BLaER1 (cell line): ENCODE data around the gene NRN1L.
A peak's percentile ranks its signal among the peaks of the same experiment; 100 is the strongest.
"Not testable (repeated sequence)": the region's sequence is repeated elsewhere in the genome, so short reads cannot be mapped to it uniquely, and the experiment has no call there.

Experiments used
- H3K27ac ChIP-seq: shearing (Covaris generic); formaldehyde crosslinking; 2 replicates; pipeline ENCODE4 v1.8.1; 2022
- H3K27me3 ChIP-seq: shearing (Covaris generic); formaldehyde crosslinking; 2 replicates; pipeline ENCODE4 v1.8.1; 2022
- H3K36me3 ChIP-seq: shearing (Covaris generic); formaldehyde crosslinking; 2 replicates; pipeline ENCODE4 v1.8.1; 2022
- H3K4me1 ChIP-seq: shearing (Covaris generic); formaldehyde crosslinking; 2 replicates; pipeline ENCODE4 v1.8.1; 2022
- H3K4me2 ChIP-seq: shearing (Covaris generic); formaldehyde crosslinking; 2 replicates; pipeline ENCODE4 v1.8.1; 2022
- H3K4me3 ChIP-seq: shearing (Covaris generic); formaldehyde crosslinking; 2 replicates; pipeline ENCODE4 v1.8.1; 2022
- H3K9ac ChIP-seq: shearing (Covaris generic); formaldehyde crosslinking; 2 replicates; pipeline ENCODE4 v1.8.1; 2022
- H3K9me3 ChIP-seq: shearing (Covaris generic); formaldehyde crosslinking; 2 replicates; pipeline ENCODE4 v1.8.1; 2022
- H4K20me1 ChIP-seq: shearing (Covaris generic); formaldehyde crosslinking; 2 replicates; pipeline ENCODE4 v1.8.1; 2022
- Cebpa-rat ChIP-seq: shearing (Covaris generic); IDR thresholded peaks from 2 replicates; pipeline ENCODE4 v1.8.1; 2022

The NRN1L gene

GRCh38 chr16:67914758-67915495 is 30.2 kb downstream of the NRN1L start:
- peaks cover 86% of the 10 kb centered on the region for H3K36me3 ChIP-seq
- H3K9ac ChIP-seq = no peak overlapping the region
- no peaks in the 10 kb centered on the region for H3K27me3 ChIP-seq
- no peak for TF ChIP-seq Cebpa-rat
- no peak overlapping the region for H3K4me2 ChIP-seq
- H3K27ac ChIP-seq = no peak overlapping the region
- no peak overlapping the region for H3K4me3 ChIP-seq
- H4K20me1 ChIP-seq = peaks cover 85% of the 10 kb centered on the region
- peaks cover 32% of the 10 kb centered on the region for H3K4me1 ChIP-seq
- no peaks in the 10 kb centered on the region for H3K9me3 ChIP-seq

- Histone ChIP-seq H3K36me3 (peaks cover 84% of the 10 kb centered on the region), H4K20me1 (peaks cover 85% of the 10 kb centered on the region), H3K4me1 (peaks cover 32% of the 10 kb centered on the region)
- not testable (repeated sequence) for H3K27ac ChIP-seq, H3K9ac ChIP-seq, H3K9me3 ChIP-seq, H3K4me3 ChIP-seq, H3K27me3 ChIP-seq, H3K4me2 ChIP-seq
Measured at GRCh38 chr16:67915496-67915769, 30.7 kb downstream of the NRN1L start.

DNA sequence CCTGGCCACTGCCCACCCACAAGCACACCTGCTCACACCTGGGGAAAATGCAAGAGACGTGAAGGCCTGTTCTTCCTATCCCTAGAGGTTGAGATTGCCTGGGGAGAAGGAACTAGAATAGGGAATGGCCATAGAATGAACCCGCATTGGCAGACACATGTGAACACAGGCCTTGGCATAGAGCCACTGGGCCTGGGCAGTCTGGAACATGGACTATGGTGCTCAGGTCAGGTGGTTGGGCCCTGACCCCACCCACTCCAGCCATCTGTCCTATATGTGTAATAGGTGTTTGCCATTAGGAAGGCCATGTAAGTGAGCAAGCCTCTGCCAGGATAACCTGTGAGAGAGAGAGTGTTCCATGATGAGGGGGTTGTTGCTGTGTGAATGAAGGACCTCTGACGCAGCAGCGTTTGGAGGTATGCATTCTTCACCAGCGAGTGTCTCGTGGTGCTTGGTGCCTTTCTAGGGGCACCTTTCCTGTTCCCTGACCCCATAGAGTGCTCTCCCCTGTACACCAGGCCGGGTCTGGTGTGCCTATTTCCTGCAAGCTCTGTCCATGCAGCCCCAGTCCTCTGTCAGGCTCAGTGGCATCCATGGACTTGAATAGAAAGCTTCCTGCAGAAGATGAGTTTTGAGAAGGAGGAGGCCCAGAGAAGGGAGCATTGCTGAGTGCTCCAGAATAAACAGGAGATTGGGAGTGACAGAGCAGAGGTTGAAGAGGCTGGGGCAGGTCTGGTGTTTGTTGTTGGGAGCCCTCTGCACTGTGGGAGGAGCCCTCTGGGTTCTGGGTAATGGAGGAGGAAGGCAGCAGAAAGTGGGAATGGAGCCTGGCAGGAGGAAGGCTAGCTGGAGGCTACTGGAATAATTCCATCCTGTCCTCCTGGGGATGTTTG is 31.4 kb downstream of the NRN1L start:
- Histone ChIP-seq H3K4me3 (no peak overlapping the region), H3K9me3 (no peaks in the 10 kb centered on the region), H3K36me3 (peaks cover 78% of the 10 kb centered on the region), H3K4me2 (no peak overlapping the region), H3K27me3 (no peaks in the 10 kb centered on the region), H3K27ac (no peak overlapping the region), H3K4me1 (peaks cover 32% of the 10 kb centered on the region), H3K9ac (no peak overlapping the region), H4K20me1 (peaks cover 85% of the 10 kb centered on the region)
- TF ChIP-seq Cebpa-rat = no peak

DNA sequence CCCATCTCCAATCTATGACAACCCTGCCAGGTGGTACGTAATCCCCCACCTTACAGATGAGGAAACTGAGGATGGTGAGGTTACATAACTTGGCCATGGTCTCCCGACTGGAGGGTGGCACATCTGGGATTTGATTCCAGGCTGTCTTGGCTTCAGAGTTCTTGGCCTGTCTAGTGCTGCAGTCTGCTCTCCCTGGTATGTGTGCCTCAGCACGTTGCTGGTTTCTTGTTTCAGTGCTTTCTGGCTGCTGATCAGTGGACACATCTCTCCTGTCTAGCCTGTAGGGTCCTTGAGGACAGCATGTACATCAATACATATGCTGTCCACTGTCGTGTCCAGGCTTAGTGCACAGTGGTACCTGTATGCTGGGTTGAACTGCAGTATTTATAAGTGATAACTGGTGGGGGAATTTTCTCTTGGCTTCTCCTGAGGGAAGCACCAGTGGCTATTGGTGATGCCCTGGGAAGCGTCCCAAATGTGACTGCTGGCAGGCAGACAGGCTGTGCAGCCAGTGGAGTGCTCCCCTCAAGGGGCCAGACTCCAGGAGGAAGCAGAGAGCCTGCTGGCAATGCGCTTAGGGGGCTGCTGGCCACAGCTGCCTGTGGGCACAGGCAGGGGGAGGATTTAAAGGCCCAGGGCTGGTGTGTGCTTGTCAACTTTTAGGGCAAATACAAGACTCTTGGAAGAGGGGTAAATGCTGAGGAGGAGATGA is 32.6 kb downstream of the NRN1L start:
- TF ChIP-seq Cebpa-rat = no peak
- H3K4me2 ChIP-seq = no peak overlapping the region
- H3K4me3 ChIP-seq = no peak overlapping the region
- H3K4me1 ChIP-seq = peaks cover 42% of the 10 kb centered on the region
- H3K9me3 ChIP-seq = no peaks in the 10 kb centered on the region
- H3K27me3 ChIP-seq = no peaks in the 10 kb centered on the region
- peaks cover 69% of the 10 kb centered on the region for H3K36me3 ChIP-seq
- H3K27ac ChIP-seq = no peak overlapping the region
- H4K20me1 ChIP-seq = peaks cover 85% of the 10 kb centered on the region
- H3K9ac ChIP-seq = peak overlapping the region; percentile 35; the same call in 1 of the 2 replicates

GRCh38 chr16:67917852-67918236 is 33.2 kb downstream of the NRN1L start:
- H4K20me1 ChIP-seq = peaks cover 89% of the 10 kb centered on the region
- peaks cover 48% of the 10 kb centered on the region for H3K4me1 ChIP-seq
- H3K4me3 ChIP-seq = no peak overlapping the region
- H3K27me3 ChIP-seq = no peaks in the 10 kb centered on the region
- no peaks in the 10 kb centered on the region for H3K9me3 ChIP-seq
- no peak overlapping the region for H3K4me2 ChIP-seq
- peaks cover 74% of the 10 kb centered on the region for H3K36me3 ChIP-seq
- TF ChIP-seq Cebpa-rat = no peak
- H3K27ac ChIP-seq = no peak overlapping the region
- H3K9ac ChIP-seq = peak overlapping the region; percentile 35; the same call in 1 of the 2 replicates

DNA sequence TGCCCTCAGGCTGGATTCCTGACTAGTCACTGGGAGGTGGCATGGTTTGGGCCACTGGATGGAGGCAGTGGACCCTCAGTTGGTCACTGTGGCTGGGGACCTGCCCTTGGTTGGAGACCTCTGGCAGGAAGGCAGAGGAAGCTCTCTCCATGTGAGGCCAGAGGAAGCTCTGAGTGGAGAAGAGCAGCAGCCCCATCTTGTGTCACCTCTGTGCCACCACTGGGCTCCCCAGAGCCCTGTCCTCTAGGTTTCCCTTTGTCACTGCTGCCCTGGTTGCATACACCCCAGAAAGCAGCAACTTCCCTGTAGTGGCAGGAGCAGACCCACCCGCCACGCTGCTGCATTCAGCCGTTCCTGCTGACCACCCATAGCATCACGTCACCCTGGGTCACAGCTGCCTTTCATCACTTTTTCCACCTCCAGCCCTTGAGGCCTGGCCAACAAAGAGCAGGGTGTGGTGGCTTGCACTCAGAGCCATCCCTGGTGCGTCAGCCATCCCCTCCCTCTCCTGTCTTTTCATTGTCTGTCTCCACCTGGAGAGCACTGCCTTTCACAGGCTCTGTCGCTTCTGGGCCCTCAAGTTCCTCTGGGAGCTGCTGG is 35.0 kb downstream of the NRN1L start:
- TF ChIP-seq Cebpa-rat = no peak
- Histone ChIP-seq H3K27me3 (no peaks in the 10 kb centered on the region), H3K27ac (peak overlapping the region; percentile 32; the same call in 1 of the 2 replicates), H3K9ac (0 out of 2 replicates have a peak overlapping the region, but pooled peaks have one; percentile 38), H3K4me3 (no peak overlapping the region), H3K36me3 (peaks cover 74% of the 10 kb centered on the region), H3K9me3 (no peaks in the 10 kb centered on the region), H4K20me1 (peaks cover 99% of the 10 kb centered on the region), H3K4me1 (peaks cover 66% of the 10 kb centered on the region), H3K4me2 (0 out of 2 replicates have a peak overlapping the region, but pooled peaks have one; percentile 14)

DNA sequence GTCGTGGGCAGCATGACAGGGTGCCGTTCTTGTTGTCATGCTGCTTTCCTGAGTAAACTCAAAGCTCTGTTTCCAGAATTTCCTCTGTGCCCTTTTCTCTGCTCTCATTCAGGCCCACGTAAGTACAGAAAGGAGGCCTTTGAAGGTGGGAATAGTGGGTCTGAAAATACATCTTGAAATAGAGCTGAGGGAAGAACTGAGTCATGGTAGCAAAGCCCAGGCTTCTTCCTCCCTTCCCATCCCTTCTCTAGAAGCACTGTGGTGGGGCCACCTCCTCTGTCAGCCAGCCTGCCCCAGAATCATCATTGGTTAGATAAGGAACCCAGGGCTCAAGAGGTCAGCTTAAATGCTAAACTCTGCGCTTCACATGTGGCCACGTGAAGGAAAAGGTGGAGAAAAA is 37.5 kb downstream of the NRN1L start:
- peak overlapping the region; percentile 2; the same call in 1 of the 2 replicates for H3K9ac ChIP-seq
- no peaks in the 10 kb centered on the region for H3K9me3 ChIP-seq
- H3K27me3 ChIP-seq = no peaks in the 10 kb centered on the region
- H3K4me1 ChIP-seq = peaks cover 89% of the 10 kb centered on the region
- peaks cover 97% of the 10 kb centered on the region for H4K20me1 ChIP-seq
- peak overlapping the region; percentile 18; the same call in 1 of the 2 replicates for H3K27ac ChIP-seq
- H3K4me2 ChIP-seq = peak overlapping the region; percentile 56
- peaks cover 52% of the 10 kb centered on the region for H3K36me3 ChIP-seq
- no peak overlapping the region for H3K4me3 ChIP-seq
- TF ChIP-seq Cebpa-rat = no peak

DNA sequence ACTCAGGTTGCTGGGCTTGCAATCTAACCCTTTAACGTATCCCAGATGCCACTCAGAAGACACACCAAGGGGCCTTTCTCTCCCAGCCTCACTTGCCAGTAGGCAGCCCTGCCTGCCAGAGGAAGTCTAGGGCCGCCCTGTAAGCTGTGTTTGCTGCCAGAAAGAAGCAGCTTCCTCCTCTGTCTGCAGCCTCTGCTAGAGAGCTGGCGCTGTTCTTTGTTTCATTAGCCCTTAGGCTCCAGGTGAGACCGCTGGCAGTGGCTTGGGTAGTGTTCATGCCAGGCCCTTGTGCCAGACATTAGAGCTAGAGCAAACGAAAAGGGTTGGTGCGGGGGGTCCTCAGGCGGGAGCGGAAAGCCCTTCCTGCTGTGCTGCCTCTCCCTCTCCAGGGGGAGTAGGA is 38.1 kb downstream of the NRN1L start:
- Histone ChIP-seq H3K4me2 (peak overlapping the region; percentile 56; the same call in 1 of the 2 replicates), H3K27ac (peak overlapping the region; percentile 18; the same call in 1 of the 2 replicates), H3K27me3 (no peaks in the 10 kb centered on the region), H3K9me3 (no peaks in the 10 kb centered on the region), H3K9ac (no peak overlapping the region), H3K36me3 (peaks cover 52% of the 10 kb centered on the region), H3K4me1 (peaks cover 89% of the 10 kb centered on the region), H3K4me3 (no peak overlapping the region), H4K20me1 (peaks cover 97% of the 10 kb centered on the region)
- TF ChIP-seq Cebpa-rat = no peak

DNA sequence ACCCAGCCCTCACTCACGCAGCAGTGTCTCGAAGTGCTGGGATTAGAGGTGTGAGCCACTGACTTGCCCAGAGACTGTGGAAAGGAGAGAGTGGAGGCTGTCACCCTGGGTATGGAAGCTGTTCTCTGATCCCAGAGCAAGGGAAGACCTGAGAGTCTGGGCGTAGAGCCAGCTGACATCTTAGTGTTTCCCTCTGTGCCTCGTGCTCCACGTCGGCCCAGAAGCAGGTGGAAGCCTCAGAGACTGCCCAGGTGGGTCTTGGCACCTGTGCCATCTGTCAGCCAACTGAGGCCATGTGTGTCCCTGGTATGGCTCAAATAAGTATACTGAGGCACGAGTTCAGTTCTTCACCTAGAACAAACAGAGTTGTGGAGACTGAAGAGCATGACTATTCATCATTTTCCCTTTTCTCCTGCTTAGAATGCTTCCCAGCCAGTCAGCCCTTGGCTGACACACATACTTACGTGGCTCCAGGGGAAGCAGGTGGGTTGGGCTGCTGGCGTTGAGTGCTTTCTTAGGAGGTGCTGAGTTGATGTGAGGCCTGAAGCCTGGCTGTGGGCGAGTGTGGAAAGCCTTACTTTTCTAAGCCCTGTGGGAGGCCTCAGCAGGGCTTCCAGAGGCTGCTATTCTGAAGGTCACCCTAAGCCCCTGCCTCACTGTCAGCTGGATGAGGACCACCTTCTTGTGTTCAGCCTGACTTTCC is 38.9 kb downstream of the NRN1L start:
- TF ChIP-seq Cebpa-rat = no peak
- peaks cover 97% of the 10 kb centered on the region for H3K4me1 ChIP-seq
- no peaks in the 10 kb centered on the region for H3K9me3 ChIP-seq
- peaks cover 53% of the 10 kb centered on the region for H3K36me3 ChIP-seq
- H3K4me3 ChIP-seq = no peak overlapping the region
- H3K4me2 ChIP-seq = peak overlapping the region; percentile 91; the same call in 1 of the 2 replicates
- peak overlapping the region; percentile 68; the same call in 1 of the 2 replicates for H3K27ac ChIP-seq
- H4K20me1 ChIP-seq = peaks cover 96% of the 10 kb centered on the region
- H3K27me3 ChIP-seq = no peaks in the 10 kb centered on the region
- H3K9ac ChIP-seq = no peak overlapping the region
